Glutamatergic neuron (in vitro differentiated cells): ENCODE results near the gene WNT2. TPM values are rescaled to one million over a fixed set of nuclear protein-coding genes. Genes with fewer than 3 reads are reported as not detected.

Source experiments
- DNase-seq: peaks from one replicate; pipeline ENCODE4 v3.0.0; 2022
- H3K27ac Mint-ChIP-seq: one replicate; pipeline ENCODE4 v1.8.0; 2020; ENCODE audit warnings: mild to moderate bottlenecking, mixed read lengths, inconsistent platforms; ENCODE audit not compliant: unreplicated experiment
- H3K27me3 Mint-ChIP-seq: one replicate; pipeline ENCODE4 v1.8.0; 2020; ENCODE audit warnings: mild to moderate bottlenecking, moderate library complexity, mixed read lengths, inconsistent platforms; ENCODE audit not compliant: unreplicated experiment
- H3K36me3 Mint-ChIP-seq: one replicate; pipeline ENCODE4 v1.8.0; 2020; ENCODE audit warnings: mild to moderate bottlenecking, mixed read lengths, inconsistent platforms; ENCODE audit not compliant: unreplicated experiment
- H3K4me1 Mint-ChIP-seq: one replicate; pipeline ENCODE4 v1.8.0; 2020; ENCODE audit warnings: mild to moderate bottlenecking, low read depth, mixed read lengths, inconsistent platforms; ENCODE audit not compliant: unreplicated experiment
- H3K4me3 Mint-ChIP-seq: one replicate; pipeline ENCODE4 v1.8.0; 2020; ENCODE audit warnings: mild to moderate bottlenecking, mixed read lengths, inconsistent platforms; ENCODE audit not compliant: unreplicated experiment
- H3K9me3 Mint-ChIP-seq: one replicate; pipeline ENCODE4 v1.8.0; 2020; ENCODE audit warnings: mild to moderate bottlenecking, moderate library complexity, mixed read lengths, inconsistent platforms; ENCODE audit not compliant: unreplicated experiment
- CTCF ChIP-seq: fragments of 200-600 bp; sonication (generic); IDR thresholded peaks from one replicate; pipeline ENCODE4 v1.5.0; 2021; ENCODE audit not compliant: partially characterized antibody, unreplicated experiment
- total RNA-seq: library from RNA; stranded (reverse); fragmentation: NEBNext Ultra II Directional; extraction: Animal tissue kit (Norgen Biotek cat#: 25700); gene quantifications from one replicate; pipeline ENCODE4 v1.2.1, GENCODE V29; 2021; ENCODE audit not compliant: unreplicated experiment

The WNT2 gene
- total RNA-seq, 1 donor from 2014 or later: not detected

DNA sequence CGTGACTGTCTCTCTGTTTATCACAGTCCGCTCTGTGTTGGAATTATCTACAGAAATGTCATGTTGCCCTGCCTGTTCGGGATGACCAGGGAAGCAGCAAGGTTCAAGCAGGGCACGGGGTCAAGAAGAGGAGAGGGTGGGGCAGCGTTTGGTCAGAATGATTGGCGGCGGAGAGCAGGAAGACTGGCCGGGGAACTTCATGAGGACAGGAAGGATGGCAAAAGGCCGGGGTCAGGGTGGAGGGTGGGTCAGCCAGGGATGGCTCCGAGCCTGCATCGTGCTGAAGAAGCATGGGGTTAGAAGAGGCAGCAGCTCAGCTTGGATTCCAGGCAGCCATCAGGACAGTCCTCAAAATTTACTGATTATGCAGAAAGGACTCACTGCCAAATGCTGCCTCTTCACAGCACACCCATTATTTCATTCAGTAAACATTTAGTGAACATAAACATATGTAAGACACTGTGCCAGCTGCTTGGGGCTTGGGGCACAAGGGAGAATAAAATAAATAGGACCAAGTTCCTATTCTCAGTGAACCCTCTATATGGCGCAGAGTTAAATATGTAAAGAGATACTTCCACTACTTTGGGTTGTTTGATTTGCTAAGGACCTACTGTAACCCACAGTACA lies 42.8 kb downstream of the WNT2 start:
- no peaks in the 10 kb centered on the region for H3K27me3 Mint-ChIP-seq
- peaks cover 2% of the 10 kb centered on the region for H3K9me3 Mint-ChIP-seq

DNA sequence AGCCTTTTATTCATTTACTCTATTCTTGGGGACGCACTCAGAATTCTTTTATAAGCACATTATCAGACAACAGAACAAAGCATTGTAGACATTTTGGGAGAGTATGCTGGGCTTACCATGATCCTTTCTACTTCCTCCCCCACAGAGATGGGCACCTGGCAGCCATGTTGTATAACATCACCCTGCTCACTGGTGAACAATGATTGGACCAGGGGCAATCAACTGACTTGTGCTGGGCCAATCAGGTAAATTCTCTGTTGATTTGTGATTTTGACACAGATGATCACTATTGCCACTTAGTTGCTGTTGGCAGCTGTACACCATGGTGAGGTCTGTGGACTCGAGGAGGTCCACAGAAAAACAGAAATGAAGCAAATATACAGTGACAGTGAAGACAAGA lies 43.7 kb downstream of the WNT2 start:
- no peak for DNase-seq
- H3K36me3 Mint-ChIP-seq: no peaks in the 10 kb centered on the region
- no peak overlapping the region for H3K27ac Mint-ChIP-seq
- peaks cover 2% of the 10 kb centered on the region for H3K9me3 Mint-ChIP-seq
- TF ChIP-seq CTCF: no peak
- no peak overlapping the region for H3K4me3 Mint-ChIP-seq
- peaks cover 8% of the 10 kb centered on the region for H3K4me1 Mint-ChIP-seq
- peaks cover 1% of the 10 kb centered on the region for H3K27me3 Mint-ChIP-seq

More for the DNA sequence above, 42.8 kb downstream of the WNT2 start:
- peaks cover 10% of the 10 kb centered on the region for H3K4me1 Mint-ChIP-seq
- H3K36me3 Mint-ChIP-seq: no peaks in the 10 kb centered on the region
- no peak for DNase-seq
- no peak overlapping the region for H3K27ac Mint-ChIP-seq
- no peak for TF ChIP-seq CTCF
- H3K4me3 Mint-ChIP-seq: no peak overlapping the region

DNA sequence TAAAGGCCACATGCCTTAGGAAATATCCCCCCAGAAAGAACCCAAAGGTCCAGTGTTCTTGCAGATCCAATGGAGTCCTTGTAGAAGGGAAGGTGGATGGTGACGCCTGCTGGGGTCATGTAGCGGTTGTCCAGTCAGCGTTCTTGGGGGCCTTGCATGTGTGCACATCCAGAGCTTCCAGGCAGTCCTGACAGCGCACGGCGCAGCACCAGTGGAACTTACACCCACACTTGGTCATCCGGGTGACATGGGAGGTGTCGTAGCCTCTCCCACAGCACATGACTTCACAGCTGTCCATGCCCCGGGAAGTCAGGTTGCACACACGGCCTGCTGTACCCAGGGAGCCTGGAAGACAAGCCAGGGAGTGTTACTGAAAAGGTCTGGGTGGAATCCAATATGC lies 44.8 kb downstream of the WNT2 start:
- peaks cover 2% of the 10 kb centered on the region for H3K4me1 Mint-ChIP-seq
- H3K36me3 Mint-ChIP-seq: no peaks in the 10 kb centered on the region
- no peak overlapping the region for H3K4me3 Mint-ChIP-seq
- H3K9me3 Mint-ChIP-seq: peaks cover 2% of the 10 kb centered on the region
- no peak for TF ChIP-seq CTCF
- H3K27me3 Mint-ChIP-seq: peaks cover 2% of the 10 kb centered on the region
- DNase-seq: no peak
- no peak overlapping the region for H3K27ac Mint-ChIP-seq

- H3K36me3 Mint-ChIP-seq: no peaks in the 10 kb centered on the region
- H3K9me3 Mint-ChIP-seq: peaks cover 2% of the 10 kb centered on the region
- peaks cover 2% of the 10 kb centered on the region for H3K4me1 Mint-ChIP-seq
- H3K4me3 Mint-ChIP-seq: no peak overlapping the region
- H3K27ac Mint-ChIP-seq: no peak overlapping the region
- TF ChIP-seq CTCF: no peak
- no peak for DNase-seq
- H3K27me3 Mint-ChIP-seq: peaks cover 4% of the 10 kb centered on the region
These were observed 45.3 kb downstream of the WNT2 start for GRCh38 chr7:117277576-117277975.

DNA sequence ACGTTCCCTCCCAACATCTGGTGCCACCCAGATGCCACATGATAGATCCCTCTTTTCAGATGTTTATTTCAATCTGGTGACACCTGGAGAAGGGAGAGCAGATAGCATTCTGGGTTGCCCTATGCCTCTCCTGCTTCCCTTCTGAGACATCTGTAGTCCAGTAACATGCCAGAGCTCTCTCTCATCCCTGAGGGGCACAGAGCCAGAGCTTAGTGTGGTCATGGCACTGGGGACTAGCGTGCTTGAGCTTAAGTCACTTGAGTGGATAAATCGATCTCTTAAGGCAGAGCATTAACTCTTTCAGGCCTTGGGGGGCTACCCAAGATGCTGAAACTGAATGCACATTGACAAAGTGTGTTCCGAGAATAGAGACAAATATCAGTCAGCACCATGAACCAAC lies 47.9 kb downstream of the WNT2 start:
- H3K36me3 Mint-ChIP-seq: no peaks in the 10 kb centered on the region
- H3K27ac Mint-ChIP-seq: no peak overlapping the region
- DNase-seq: no peak
- H3K27me3 Mint-ChIP-seq: peaks cover 4% of the 10 kb centered on the region
- peaks cover 2% of the 10 kb centered on the region for H3K4me1 Mint-ChIP-seq
- no peak for TF ChIP-seq CTCF
- no peak overlapping the region for H3K4me3 Mint-ChIP-seq
- peaks cover 3% of the 10 kb centered on the region for H3K9me3 Mint-ChIP-seq
